Omental fat pad (tissue), 4 donors: ENCODE data around the gene NHSL2. TPM values are rescaled to one million over a fixed set of nuclear protein-coding genes. Genes with fewer than 3 reads are reported as not detected.

Experiments
- ATAC-seq: fragments of 150-250 bp; one replicate; pipeline ENCODE4 v1.9.1; 2016; ENCODE audit warnings: mild to moderate bottlenecking, moderate library complexity; ENCODE audit not compliant: low FRiP score
- DNase-seq: peaks from one replicate; pipeline ENCODE4 v3.0.0-alpha.2; 2019; ENCODE audit warnings: low spot score
- CTCF ChIP-seq, 3 donors: fragments of 450-650 bp; IDR thresholded peaks; one replicate each; pipeline ENCODE4 v1.5.1; 2016 to 2017; ENCODE audit warnings: antibody characterized with exemption in 3 of 3, mild to moderate bottlenecking in 3 of 3, moderate library complexity in 2 of 3
- total RNA-seq, 4 donors: library from RNA; depleted of rRNA; stranded (reverse); fragments of >200 nt; gene quantifications; one replicate each; pipeline ENCODE4 v1.1.0, GENCODE V29; 2016

Gene NHSL2
- total RNA-seq, 4 donors from 2014 or later: 12.8 to 20.2 (median 14.0) TPM

GRCh38 chrX:72129661-72130060 is 219.0 kb downstream of the NHSL2 start:
- DNase-seq (no peak), ATAC-seq (no peak)
- no peak for TF ChIP-seq CTCF (IDR thresholded peaks at IDR 0.05)

- no peak for ATAC-seq
- TF ChIP-seq CTCF (IDR thresholded peaks at IDR 0.05): no peak
- DNase-seq: no peak
Measured at GRCh38 chrX:72130156-72130761, 219.6 kb downstream of the NHSL2 start.

GRCh38 chrX:72130762-72131250 is 220.2 kb downstream of the NHSL2 start:
- DNase-seq: no peak
- ATAC-seq: no peak

GRCh38 chrX:72131317-72132294 is 221.0 kb downstream of the NHSL2 start, which contains the start of gene RTL5:
Gene RTL5, minus strand, starts transcription at chrX:72131915.
- DNase-seq (no peak), ATAC-seq (peak; percentile 85)
- no peak for TF ChIP-seq CTCF (IDR thresholded peaks at IDR 0.05)

More at GRCh38 chrX:72130762-72131250, 220.2 kb downstream of the NHSL2 start:
- no peak for TF ChIP-seq CTCF (IDR thresholded peaks at IDR 0.05)

- DNase-seq (no peak), ATAC-seq (no peak)
- no peak for TF ChIP-seq CTCF (IDR thresholded peaks at IDR 0.05)
Measured at GRCh38 chrX:72132456-72132855, 221.8 kb downstream of the NHSL2 start.

GRCh38 chrX:72133851-72134546 is 223.4 kb downstream of the NHSL2 start:
- no peak for DNase-seq
- TF ChIP-seq CTCF (IDR thresholded peaks at IDR 0.05): no peak
- no peak for ATAC-seq
